Spleen (tissue), 11 donors: Measurements from ENCODE around the gene ITGB8. TPM values are rescaled to one million over a fixed set of nuclear protein-coding genes. Genes with fewer than 3 reads are reported as not detected.

ENCODE experiments used
- DNase-seq: peaks from one replicate; pipeline ENCODE4 v3.0.0-alpha.2; 2020
- H3K27ac ChIP-seq, 8 donors: fragments of 200-600 bp; sonication (generic) in 7 of 8; 1 replicate in 4 of 8; 2 replicates in 4 of 8; pipeline versions ENCODE4 v1.5.0 to v1.8.0; 2016 to 2021; ENCODE audit warnings: inconsistent platforms in 4 of 8, mild to moderate bottlenecking in 4 of 8, moderate library complexity in 1 of 8
- H3K27me3 ChIP-seq, 7 donors: fragments of 200-600 bp; sonication (generic) in 6 of 7; replicated peaks in 1 of 7; 1 replicate in 4 of 7; 2 replicates in 3 of 7; pipeline versions ENCODE4 v1.5.0 to v1.8.0; 2016 to 2021; ENCODE audit warnings: inconsistent platforms in 3 of 7, mild to moderate bottlenecking in 1 of 7
- H3K36me3 ChIP-seq, 6 donors: fragments of 200-600 bp; sonication (generic) in 5 of 6; 1 replicate in 4 of 6; 2 replicates in 2 of 6; pipeline versions ENCODE4 v1.5.0 to v1.8.0; 2016 to 2021; ENCODE audit warnings: inconsistent platforms in 2 of 6
- H3K4me1 ChIP-seq, 6 donors: fragments of 200-600 bp; sonication (generic) in 5 of 6; 1 replicate in 3 of 6; 2 replicates in 3 of 6; pipeline versions ENCODE4 v1.5.0 to v1.8.0; 2016 to 2021; ENCODE audit warnings: inconsistent platforms in 3 of 6
- H3K4me3 ChIP-seq, 8 donors: fragments of 200-600 bp; sonication (generic) in 7 of 8; 1 replicate in 4 of 8; 2 replicates in 4 of 8; pipeline versions ENCODE4 v1.5.0 to v1.8.0; 2016 to 2021; ENCODE audit warnings: inconsistent platforms in 4 of 8, mild to moderate bottlenecking in 4 of 8, moderate library complexity in 2 of 8
- H3K9me3 ChIP-seq, 8 donors: fragments of 200-600 bp; sonication (generic) in 7 of 8; 1 replicate in 4 of 8; 2 replicates in 4 of 8; pipeline versions ENCODE4 v1.5.0 to v1.8.0; 2016 to 2021; ENCODE audit warnings: inconsistent platforms in 4 of 8
- POLR2A ChIP-seq, 3 donors: fragments of 450-650 bp; IDR thresholded peaks; one replicate each; pipeline ENCODE4 v1.5.1; 2017; ENCODE audit warnings: antibody characterized with exemption in 3 of 3, mild to moderate bottlenecking in 1 of 3
- POLR2AphosphoS5 ChIP-seq, 3 donors: sonication (generic); formaldehyde crosslinking; IDR thresholded peaks; one replicate each; pipeline ENCODE4 v1.5.1; 2017; ENCODE audit warnings: antibody characterized with exemption in 3 of 3
- WGBS, 5 donors: extraction: QIAGEN DNeasy Blood & Tissue Kit in 3 of 5; methylation state at CpG; one replicate each; pipeline versions ENCODE4 v1.1.5 to v1.1.7; 2013 to 2018; 5-methylcytosine and 5-hydroxymethylcytosine counted together
- intact Hi-C: fragments of 100-400 bp; cut with DNase I; formaldehyde crosslinking; loops from one replicate; pipeline ENCODE4 v1.15.0; 2023; ENCODE audit warnings: low total_unique reads
- polyA plus RNA-seq, 3 donors: library from polyadenylated mRNA; stranded (reverse); fragments of 200-250 nt; gene quantifications; one replicate each; pipeline ENCODE4 v1.2.1, GENCODE V29; 2013
- total RNA-seq, 7 donors: library from RNA; depleted of rRNA in 3 of 7; stranded (reverse); fragments of >200 nt in 3 of 7; fragmentation: NEBNext Ultra II Directional in 4 of 7; extraction: Animal tissue kit (Norgen Biotek cat#: 25700) in 4 of 7; gene quantifications; one replicate each; pipeline versions ENCODE4 v1.1.0 to v1.2.1, GENCODE V29; 2016 to 2021
- TF ChIP-seq, protein P1 (sequence below), 11 experiments: fragments of 200-600 bp in 7 of 11; fragments of 450-650 bp in 4 of 11; sonication (generic) in 4 of 11; IDR thresholded peaks in 8 of 11; conservative IDR thresholded peaks in 3 of 11; 1 replicate in 7 of 11; 2 replicates in 4 of 11; pipeline versions ENCODE4 v1.4.0 to v1.8.0; 2016 to 2021; ENCODE audit warnings: antibody characterized with exemption in 11 of 11, inconsistent platforms in 4 of 11, mild to moderate bottlenecking in 1 of 11
- donor health status: healthy with polysubstance abuse.
- donor health status: DM: no; HTN: no; CAD: no; lungs with moderate emphysema.
- donor health status: DM: no; HTN: no; CAD: no.
- donor health status: Bipolar disorder and iron deficiency.
- donor health status: healthy.
- donor health status: DM: no; HTN: no; CAD: no.
- donor health status: DM: yes; HTN: yes; CAD: no.

The ITGB8 gene
- total and polyA plus RNA-seq, 10 donors = 0.11 to 1.1 (median 0.28) TPM

DNA sequence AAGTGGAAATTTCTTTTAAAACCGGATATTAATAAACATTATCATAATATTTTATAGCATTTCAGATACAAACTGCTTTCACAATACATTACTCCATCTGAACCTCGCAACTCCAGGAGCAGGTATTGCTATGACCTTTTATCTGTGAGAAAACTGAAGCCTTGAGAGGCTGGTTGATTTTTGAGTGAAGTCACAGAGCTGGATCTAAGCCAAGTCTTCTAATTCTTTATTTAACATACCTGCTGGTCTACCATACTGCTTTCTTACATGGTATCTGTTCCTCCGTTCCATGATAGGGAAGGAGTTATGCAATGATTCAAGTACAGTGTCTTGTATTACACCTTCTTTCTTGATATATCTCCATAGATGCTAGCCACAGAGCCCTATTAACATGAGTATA lies 37.4 kb upstream of the ITGB8 start:
- no peak for DNase-seq
- Histone ChIP-seq H3K4me3 (no peak overlapping the region), H3K36me3 (no peaks in the 10 kb centered on the region), H3K9me3 (peaks cover 0 to 9% (median 0%) of the 10 kb centered on the region in 8 donors), H3K27ac (no peak overlapping the region), H3K27me3 (no peaks in the 10 kb centered on the region), H3K4me1 (no peaks in the 10 kb centered on the region)
- WGBS, 5 donors = 86 to 91% (median 90%) methylated on average over 3 of the region's 3 CpGs
- intact Hi-C loops = no loop called here
- TF ChIP-seq POLR2A (IDR thresholded peaks at IDR 0.05) (no peak), POLR2AphosphoS5 (IDR thresholded peaks at IDR 0.05) (no peak)
- TF ChIP-seq, protein P1, sequence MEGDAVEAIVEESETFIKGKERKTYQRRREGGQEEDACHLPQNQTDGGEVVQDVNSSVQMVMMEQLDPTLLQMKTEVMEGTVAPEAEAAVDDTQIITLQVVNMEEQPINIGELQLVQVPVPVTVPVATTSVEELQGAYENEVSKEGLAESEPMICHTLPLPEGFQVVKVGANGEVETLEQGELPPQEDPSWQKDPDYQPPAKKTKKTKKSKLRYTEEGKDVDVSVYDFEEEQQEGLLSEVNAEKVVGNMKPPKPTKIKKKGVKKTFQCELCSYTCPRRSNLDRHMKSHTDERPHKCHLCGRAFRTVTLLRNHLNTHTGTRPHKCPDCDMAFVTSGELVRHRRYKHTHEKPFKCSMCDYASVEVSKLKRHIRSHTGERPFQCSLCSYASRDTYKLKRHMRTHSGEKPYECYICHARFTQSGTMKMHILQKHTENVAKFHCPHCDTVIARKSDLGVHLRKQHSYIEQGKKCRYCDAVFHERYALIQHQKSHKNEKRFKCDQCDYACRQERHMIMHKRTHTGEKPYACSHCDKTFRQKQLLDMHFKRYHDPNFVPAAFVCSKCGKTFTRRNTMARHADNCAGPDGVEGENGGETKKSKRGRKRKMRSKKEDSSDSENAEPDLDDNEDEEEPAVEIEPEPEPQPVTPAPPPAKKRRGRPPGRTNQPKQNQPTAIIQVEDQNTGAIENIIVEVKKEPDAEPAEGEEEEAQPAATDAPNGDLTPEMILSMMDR (IDR thresholded peaks at IDR 0.05 in 8 of 11, conservative IDR thresholded peaks at IDR 0.05 in 3 of 11) = no peak

DNA sequence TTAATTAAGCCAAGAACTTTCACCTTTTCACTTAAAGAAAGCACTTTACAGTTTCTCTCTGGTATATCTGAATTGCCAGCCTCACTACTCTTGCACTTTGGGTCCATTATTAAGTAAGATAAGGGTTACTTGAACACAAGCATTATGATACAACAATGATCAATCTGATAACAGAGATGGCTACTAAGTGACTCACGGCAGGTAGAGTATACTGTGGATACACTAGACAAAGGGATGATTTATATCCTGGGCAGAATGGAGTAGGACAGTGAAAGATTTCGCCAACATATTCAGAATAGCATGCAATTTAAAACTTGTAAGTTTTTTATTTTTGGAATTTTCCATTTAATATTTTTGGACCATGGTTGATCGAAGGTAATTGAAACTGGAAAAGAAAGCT lies 34.3 kb upstream of the ITGB8 start:
- WGBS, 5 donors = 79 to 88% (median 85%) methylated on average over 3 of the region's 3 CpGs
- intact Hi-C loops = no loop called here

DNA sequence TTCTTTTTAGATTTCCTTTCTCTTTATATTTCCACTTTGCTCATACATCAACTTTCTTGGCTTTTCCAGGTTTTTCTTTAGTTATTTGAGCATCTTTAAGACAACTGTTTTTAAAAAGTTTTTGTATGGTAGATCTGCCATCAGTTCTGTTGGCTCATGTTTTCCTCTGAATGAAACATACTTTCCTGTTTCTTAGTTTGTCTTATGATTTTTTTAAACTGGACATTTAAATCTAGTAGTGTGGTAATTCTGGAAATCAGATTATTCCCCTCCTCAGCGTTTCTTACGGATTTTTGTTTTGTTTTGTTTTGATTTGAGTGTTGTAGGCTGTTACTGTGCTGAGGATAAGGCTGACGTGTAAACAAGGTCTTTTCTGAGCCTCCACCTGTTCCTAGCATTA lies 33.8 kb upstream of the ITGB8 start:
- no peak for DNase-seq
- Histone ChIP-seq H3K9me3 (peaks cover 0 to 9% (median 0%) of the 10 kb centered on the region in 8 donors), H3K27me3 (no peaks in the 10 kb centered on the region), H3K4me3 (no peak overlapping the region), H3K36me3 (no peaks in the 10 kb centered on the region), H3K4me1 (no peaks in the 10 kb centered on the region), H3K27ac (no peak overlapping the region)
- intact Hi-C loops = no loop called here
- TF ChIP-seq, protein P1 (IDR thresholded peaks at IDR 0.05 in 8 of 11, conservative IDR thresholded peaks at IDR 0.05 in 3 of 11) = no peak
- TF ChIP-seq POLR2AphosphoS5 (IDR thresholded peaks at IDR 0.05) (no peak), POLR2A (IDR thresholded peaks at IDR 0.05) (no peak)
- 51 to 88% (median 71%) methylated on average over 3 of the region's 3 CpGs for WGBS, 5 donors

More for the DNA sequence above, 34.3 kb upstream of the ITGB8 start:
- no peaks in the 10 kb centered on the region for H3K4me1 ChIP-seq
- peaks cover 0 to 9% (median 0%) of the 10 kb centered on the region in 8 donors for H3K9me3 ChIP-seq
- no peak overlapping the region for H3K27ac ChIP-seq
- TF ChIP-seq, protein P1 (IDR thresholded peaks at IDR 0.05 in 8 of 11, conservative IDR thresholded peaks at IDR 0.05 in 3 of 11) = no peak
- TF ChIP-seq POLR2AphosphoS5 (IDR thresholded peaks at IDR 0.05) (no peak), POLR2A (IDR thresholded peaks at IDR 0.05) (no peak)
- H3K36me3 ChIP-seq = no peaks in the 10 kb centered on the region
- H3K27me3 ChIP-seq = no peaks in the 10 kb centered on the region
- DNase-seq = no peak
- H3K4me3 ChIP-seq = no peak overlapping the region

DNA sequence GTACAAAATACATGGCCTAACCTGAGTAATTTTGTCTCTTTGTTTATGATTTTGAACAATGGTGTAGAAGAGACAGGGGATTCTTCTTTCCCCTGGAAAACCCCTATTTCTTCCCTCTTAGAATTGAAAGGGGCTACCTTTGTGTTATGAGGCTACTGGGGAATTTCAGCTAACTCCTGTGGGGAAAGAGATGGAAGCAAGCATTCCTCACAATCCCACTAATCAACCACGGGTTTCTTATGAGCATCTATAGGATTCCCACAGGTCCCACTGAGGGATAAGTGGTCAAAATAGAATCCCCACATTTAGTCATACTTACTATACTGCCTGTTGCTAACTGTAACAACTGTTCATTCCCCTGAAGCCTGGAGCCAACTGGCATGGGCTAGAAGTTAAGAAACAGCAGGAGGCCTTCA lies 32.2 kb upstream of the ITGB8 start:
- TF ChIP-seq, protein P1 (IDR thresholded peaks at IDR 0.05 in 8 of 11, conservative IDR thresholded peaks at IDR 0.05 in 3 of 11) = no peak
- no peak for TF ChIP-seq POLR2A (IDR thresholded peaks at IDR 0.05)
- no peak for TF ChIP-seq POLR2AphosphoS5 (IDR thresholded peaks at IDR 0.05)
- intact Hi-C loops = no loop called here

More for the DNA sequence above, 32.2 kb upstream of the ITGB8 start:
- DNase-seq = no peak
- H3K27ac ChIP-seq = no peak overlapping the region
- peaks cover 0 to 9% (median 0%) of the 10 kb centered on the region in 8 donors for H3K9me3 ChIP-seq
- no peaks in the 10 kb centered on the region for H3K27me3 ChIP-seq
- H3K36me3 ChIP-seq = no peaks in the 10 kb centered on the region
- no peaks in the 10 kb centered on the region for H3K4me1 ChIP-seq
- WGBS, 5 donors = 61 to 94% (median 70%) methylated on average over 1 of the region's 1 CpG
- no peak overlapping the region for H3K4me3 ChIP-seq
